ENCODE measurements around the gene ECT2. TPM values are rescaled to one million over a fixed set of nuclear protein-coding genes. Genes with fewer than 3 reads are reported as not detected.
"Not testable (repeated sequence)": the region's sequence is repeated elsewhere in the genome, so short reads cannot be mapped to it uniquely, and the experiment has no call there.

Gene ECT2, protein sequence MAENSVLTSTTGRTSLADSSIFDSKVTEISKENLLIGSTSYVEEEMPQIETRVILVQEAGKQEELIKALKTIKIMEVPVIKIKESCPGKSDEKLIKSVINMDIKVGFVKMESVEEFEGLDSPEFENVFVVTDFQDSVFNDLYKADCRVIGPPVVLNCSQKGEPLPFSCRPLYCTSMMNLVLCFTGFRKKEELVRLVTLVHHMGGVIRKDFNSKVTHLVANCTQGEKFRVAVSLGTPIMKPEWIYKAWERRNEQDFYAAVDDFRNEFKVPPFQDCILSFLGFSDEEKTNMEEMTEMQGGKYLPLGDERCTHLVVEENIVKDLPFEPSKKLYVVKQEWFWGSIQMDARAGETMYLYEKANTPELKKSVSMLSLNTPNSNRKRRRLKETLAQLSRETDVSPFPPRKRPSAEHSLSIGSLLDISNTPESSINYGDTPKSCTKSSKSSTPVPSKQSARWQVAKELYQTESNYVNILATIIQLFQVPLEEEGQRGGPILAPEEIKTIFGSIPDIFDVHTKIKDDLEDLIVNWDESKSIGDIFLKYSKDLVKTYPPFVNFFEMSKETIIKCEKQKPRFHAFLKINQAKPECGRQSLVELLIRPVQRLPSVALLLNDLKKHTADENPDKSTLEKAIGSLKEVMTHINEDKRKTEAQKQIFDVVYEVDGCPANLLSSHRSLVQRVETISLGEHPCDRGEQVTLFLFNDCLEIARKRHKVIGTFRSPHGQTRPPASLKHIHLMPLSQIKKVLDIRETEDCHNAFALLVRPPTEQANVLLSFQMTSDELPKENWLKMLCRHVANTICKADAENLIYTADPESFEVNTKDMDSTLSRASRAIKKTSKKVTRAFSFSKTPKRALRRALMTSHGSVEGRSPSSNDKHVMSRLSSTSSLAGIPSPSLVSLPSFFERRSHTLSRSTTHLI
- 50.9 TPM for polyA plus RNA-seq (ENCODE audit: insufficient read length)
- long read RNA-seq, donor 1 = 0 reads
- long read RNA-seq, donor 2, partial matches to known transcripts = 0 of 1 reads
- long read RNA-seq, donor 2, other reads (novel, unspliced or antisense) = 0 of 1 reads
- long read RNA-seq, donor 3, partial matches to known transcripts = 27 of 27 reads
- long read RNA-seq, donor 3, other reads (novel, unspliced or antisense) = 0 of 27 reads
- long read RNA-seq, donor 4 = 0 reads
- long read RNA-seq, donor 5, partial matches to known transcripts = 20 of 22 reads
- long read RNA-seq, donor 5, other reads (novel, unspliced or antisense) = 0 of 22 reads
- long read RNA-seq, donor 6, full-length matches to known transcripts = 1 of 1 reads
- long read RNA-seq, donor 6, partial matches to known transcripts = 0 of 1 reads
- long read RNA-seq, donor 6, other reads (novel, unspliced or antisense) = 0 of 1 reads
- long read RNA-seq, donor 7, full-length matches to known transcripts = 1 of 1 reads
- long read RNA-seq, donor 7, partial matches to known transcripts = 0 of 1 reads
- long read RNA-seq, donor 7, other reads (novel, unspliced or antisense) = 0 of 1 reads
- long read RNA-seq, donor 8, full-length matches to known transcripts = 2 of 10 reads
- long read RNA-seq, donor 8, partial matches to known transcripts = 8 of 10 reads
- long read RNA-seq, donor 8, other reads (novel, unspliced or antisense) = 0 of 10 reads

DNA sequence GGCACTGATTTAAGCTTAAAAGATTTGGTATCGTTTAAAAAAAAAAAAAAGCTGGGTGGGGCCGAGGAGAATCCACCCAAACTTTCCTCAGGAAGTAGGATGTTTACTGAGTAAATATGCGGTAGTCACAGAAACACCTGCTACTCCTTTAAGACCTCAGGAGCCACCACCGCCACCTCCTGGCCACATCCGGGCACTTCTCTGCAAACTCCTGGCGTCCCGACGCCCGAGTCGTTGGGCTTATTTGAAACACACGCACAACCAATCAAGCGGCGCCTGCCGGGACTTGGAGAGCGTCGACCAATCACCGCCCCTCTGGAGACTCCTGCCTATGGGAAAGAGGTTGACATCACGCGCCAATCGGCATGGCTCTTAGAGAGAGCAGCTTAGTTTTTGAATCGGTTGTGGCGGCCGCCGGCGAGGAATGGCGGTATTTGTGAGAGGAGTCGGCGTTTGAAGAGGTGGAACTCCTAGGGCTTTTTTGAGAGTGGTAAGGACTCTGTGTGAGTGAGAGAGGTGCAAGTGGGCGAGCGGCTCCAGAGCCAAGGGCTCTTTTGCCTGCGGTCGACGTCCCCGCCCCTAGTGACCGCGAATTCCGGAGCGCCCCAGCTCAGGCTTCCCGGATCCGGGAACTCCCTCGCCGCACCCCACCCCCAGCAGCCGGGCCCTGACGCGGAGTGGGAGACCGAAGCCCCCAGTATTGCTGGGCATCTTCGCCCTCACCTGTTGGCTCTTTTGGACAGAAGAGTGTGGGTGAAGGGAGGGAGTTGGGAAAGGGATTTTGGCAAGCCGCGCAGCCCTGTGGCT lies at the start of gene ECT2:
TSS of gene ECT2 (plus strand) at position 359 of the 807 bp plus-strand sequence. CDS start 3,805 bp downstream, outside the sequence.
- DNase-seq = peak; percentile 100

DNA sequence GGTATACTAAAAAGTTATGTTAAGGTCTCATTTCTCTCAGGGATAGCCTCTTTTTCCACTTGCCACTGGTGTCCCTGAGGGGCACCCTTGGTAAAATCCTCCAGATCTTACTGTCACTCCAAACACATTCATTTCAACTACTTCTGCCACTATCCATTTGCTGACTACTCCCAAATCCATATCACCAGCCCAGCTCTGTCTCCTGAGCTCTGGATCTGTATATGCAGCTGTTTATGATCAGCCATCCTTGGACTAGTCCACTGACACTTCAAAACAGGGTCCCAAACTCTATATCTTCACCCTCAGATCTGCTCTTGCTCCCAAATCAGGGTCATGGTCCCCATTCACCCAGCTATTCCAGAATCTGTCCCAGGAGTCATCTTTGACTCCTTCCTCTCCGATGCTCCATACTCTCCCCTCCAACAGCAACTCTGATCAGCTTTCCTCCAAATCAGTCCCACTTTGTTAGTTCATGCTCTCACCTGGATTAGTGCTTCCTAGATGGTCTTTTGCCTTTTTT lies 49.5 kb upstream of the ECT2 start:
- no peak for DNase-seq

DNA sequence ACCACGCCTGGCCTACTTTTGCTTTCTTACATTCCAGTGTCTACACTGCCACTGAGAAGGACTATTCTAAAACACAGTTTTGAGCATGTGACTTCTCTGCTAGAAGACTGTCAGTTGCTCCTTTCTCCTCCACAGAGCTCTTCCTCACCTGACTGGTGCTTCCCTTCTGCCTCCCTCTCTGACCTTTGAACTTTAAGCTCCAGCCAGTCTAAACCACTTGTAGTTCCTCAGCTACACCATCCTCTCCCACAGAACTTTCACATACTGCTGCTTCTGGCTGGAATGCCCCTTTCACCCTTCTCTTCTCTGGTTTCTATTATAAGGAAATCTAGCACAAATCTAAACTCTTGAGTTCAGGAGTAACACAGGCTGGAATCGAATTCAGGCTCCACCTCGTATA lies 48.8 kb upstream of the ECT2 start:
- DNase-seq = no peak

DNA sequence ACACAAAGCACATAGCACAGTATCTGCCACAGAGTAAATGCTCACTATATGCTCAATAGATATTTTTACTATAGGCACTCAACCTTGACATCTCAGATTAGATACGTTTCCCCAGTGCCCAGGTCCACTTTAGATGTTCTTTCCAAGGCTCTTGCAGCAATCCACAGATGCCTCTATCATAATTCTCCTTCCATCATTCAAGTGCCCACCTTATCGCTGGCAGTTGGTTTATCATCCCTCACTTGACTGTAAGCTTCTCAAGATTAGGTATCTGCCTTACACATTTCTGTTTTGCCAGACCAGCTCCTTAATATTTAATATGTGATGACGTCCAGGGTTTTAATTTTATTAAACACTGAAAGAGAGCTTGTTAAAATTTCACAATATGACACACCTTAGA lies 48.3 kb upstream of the ECT2 start:
- no peak for DNase-seq

DNA sequence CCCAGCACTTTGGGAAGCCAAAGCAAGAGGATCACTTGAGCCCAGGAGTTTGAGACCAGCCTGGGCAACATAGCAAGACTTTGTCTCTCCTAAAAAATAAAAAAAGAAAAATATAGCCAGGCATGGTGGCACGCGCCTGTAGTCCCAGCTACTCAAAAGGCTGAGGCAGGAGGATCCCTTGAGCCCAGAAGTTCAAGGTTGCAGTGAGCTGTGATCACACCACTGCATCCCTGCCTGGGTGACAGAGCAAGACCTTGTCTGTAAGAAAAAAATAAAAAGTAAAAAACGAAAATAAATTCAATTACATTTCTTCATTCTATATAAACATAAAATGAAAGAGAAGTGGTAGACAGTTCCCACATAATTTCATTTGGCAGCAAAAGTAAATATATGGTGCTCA lies 47.8 kb upstream of the ECT2 start:
- not testable (repeated sequence) for DNase-seq

DNA sequence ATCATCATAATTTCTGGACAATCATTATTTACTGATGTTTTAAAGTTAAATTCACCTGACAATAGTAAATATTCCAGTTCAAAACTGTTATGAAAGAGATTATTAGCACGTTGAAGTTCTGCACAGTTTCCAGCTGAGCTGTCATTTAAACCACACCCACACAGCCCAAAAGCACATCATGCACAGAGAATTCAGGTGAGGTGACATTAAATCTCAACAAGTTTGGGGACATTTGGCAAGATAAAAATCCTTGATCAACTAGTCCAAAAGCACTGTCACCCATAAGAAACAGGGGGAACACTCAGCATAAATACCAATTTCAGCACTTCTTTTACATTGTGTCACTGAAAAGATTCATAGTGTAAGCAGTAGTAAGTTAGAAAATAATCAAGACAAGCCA lies 46.5 kb upstream of the ECT2 start:
- DNase-seq = no peak

DNA sequence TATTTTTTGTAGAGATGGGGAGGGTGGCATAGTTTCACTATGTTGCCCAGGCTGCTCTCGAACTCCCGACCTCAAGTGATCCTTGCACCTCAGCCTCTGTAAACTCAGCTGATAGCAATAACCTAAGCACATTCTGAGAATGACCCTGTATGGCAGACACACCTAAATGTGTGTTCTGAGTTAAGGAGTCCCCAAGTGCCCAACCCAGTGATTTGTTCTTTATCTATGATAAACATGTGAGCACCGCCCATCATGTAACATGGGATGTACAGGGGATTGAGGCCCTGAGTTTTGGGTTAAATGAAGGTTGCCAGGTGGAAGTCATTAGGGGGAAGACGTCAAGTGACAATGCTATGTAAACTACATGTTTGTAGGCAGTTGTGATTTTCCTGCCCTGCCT lies 45.4 kb upstream of the ECT2 start:
- no peak for DNase-seq

DNA sequence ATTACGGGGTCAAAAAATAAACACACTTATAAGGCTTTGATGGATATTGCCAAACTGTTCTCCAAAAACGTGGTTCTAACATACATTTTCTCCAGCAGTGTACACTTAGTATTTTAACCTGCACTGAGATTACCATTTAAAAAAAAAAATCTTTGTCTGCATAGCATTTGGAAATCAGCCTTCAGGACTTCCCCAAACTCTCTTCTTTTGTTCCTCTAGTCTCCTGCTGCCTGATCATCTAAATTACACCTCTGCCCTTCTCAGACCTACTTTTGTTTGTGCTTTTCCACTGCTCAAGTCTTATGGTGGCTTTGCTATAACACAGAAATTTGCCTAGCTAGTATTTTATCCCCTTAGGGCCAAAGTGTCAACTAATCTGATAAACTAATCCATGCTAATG lies 43.5 kb upstream of the ECT2 start:
- no peak for DNase-seq

DNA sequence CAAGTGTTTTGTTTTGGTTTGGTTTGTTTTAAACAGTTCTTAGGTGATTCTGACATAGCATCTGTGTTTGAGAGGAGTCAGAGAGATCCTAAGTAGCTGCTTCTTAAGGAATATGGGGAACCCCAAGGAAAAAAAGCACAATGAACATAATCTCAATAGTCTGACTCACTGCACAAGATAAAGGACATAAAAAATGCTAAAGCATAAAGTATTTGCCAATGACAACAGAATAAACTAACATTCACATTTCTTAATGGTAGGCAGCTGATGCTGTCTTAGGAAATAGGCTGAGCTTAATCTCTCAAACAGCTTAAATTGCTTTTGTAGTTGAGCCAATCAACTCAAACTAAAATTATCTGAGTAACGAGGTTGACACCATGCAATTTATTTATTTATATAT lies 42.6 kb upstream of the ECT2 start:
- DNase-seq = no peak

DNA sequence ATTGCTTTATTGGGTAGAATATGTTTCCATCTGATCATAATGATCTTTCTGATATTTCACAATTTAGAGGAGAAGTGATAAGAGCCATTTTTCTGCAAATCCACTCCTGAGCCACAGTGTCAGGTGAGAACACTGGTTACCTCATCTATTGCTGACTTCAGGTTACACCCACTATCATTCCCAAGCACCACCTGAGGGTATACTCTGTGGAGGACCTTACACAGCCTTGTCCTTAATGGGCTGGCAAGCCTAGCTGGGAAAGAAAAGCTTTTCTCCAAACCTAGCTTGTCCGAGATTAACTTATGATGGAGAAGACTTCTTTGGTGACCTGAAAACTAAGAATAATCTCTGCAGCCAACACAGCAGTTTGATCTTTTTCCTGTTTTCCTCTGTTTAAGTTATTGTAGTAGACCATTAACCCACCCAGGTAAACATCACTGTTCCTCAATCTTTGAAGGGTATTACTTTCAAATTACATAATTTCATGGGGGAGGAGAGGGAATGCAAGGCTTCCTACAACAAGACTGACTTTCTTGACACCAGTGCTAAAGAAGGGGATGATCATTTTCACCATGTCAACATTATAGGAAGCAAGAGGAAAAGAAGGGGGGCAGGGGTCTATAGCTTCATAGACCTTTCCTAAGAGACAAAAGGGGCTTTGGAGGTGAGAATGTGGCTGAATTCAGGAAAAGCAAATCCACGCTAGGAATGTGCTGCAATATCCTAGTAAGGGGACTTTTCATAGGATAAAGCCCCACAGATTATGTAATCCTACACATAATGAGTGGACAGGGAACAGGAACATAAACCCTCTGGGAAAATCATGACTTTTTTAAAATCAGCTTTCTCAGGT lies 41.4 kb upstream of the ECT2 start:
- DNase-seq = no peak

DNA sequence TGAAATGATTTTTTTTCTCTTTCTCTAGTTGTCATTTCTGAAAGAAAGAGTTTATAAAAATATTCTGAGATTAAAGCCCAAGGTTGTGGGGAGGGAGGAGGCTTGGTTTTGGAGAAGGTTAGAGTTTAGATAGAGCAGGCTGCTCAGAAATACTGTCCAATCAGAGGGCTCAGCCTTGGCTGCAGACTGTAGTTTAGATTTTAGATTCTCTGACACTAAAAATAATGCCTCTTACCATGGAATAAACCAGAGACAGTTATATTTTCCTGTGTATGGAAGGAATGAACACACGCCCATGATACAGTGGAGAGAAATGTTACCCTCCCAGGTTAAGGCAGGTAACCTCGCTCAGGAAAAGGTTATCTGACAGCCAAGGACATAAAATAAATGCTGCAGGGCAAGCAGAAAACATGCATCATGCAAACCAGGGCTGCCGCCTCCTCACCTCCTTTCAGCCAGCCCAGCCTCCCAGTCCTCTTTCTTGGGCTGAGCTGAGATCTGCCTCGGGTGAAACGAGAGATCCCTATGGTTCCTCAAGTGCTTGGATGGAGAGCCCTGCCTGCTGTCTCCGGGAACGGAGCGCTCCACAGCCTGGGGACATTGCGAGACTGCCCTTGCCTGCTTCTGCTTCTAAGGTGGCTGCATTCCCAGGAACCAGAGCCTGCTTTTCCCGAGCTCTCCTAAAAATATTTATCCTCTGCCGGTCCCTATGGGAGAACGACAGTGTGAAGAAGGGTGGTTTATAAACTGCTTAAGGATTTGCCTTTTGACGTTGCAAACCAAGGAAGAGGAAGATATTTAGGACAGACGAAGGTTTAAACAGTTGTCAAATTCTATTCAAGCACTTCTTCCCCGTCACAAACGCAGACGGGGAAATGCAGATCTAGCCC lies 40.5 kb upstream of the ECT2 start:
- peak; percentile 10 for DNase-seq

DNA sequence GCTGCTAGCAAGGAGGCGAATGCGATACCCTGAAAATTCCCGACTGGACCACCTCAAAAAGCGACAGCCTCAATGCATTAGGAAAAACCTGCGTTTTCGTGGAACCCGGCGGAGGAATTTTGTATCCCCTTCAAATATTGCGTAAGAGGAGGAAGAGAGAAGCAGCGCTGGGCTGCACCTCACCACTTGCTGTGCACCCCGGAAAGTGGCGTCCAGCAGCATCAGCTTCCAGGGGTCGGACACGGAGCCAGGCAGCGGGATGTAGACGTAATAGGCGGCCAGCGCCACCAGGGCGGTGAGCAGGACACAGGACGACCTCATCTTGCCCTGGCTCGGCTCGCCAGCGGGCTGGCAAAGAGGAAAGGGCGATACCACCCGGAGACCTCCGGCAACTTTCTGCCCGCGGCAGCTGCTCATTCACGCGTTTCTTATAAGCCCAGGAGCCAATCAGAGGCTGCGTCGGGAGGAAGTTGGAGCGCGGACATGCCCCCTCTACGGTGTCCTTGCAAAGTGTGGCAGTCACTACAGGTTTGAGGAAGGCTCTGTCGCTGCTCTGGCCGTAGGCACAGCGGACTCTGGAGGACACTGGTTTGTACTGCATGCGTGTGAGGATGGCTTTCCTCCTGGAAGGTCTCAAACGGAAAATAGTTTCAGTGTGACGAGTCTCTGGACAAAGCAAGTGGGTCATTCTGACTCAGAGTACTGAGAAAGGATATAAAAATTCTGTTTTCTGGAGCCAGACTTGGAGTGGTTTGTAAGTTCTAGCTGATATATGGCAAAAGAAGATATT lies 39.7 kb upstream of the ECT2 start, which contains the start of gene NCEH1:
TSS of gene NCEH1 (minus strand) at position 404 of the 790 bp plus-strand sequence. CDS start at position 321, 83 bp downstream.
- DNase-seq = peak; percentile 87

DNA sequence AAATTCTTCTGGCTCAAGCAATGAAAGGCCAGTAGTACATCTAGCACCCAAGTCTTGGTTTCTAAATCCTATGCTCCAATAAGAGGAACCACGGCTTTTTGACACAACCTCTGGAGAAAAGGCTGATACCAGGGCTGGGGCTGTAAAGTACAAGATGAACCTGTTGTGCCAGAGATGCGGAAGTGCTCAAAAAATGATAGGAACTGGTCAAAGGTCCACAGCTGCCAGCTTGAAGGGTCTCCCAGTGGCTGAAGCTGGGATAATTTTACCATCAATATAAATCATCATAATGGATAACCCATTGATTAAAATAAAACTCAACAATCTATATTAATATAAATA lies 39.1 kb upstream of the ECT2 start:
- DNase-seq = no peak

DNA sequence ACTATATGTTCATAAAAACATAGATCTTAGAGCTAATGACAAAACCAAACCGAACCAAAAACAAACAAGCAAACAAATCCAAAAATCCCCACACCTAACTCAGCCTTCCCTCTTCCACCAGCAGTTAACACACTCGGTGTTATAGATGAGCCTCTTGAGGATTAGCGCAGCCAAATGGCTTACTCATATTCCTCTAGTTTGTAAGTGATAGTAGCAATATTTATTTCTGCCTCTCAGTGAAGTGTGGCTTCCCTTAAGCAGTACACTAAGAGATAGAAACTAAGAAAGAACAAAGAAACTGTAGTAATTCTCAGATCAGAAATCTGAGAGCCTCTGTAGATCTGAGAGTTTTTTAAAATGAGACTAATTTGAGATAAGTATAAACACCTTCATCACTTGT lies 37.2 kb upstream of the ECT2 start:
- no peak for DNase-seq

DNA sequence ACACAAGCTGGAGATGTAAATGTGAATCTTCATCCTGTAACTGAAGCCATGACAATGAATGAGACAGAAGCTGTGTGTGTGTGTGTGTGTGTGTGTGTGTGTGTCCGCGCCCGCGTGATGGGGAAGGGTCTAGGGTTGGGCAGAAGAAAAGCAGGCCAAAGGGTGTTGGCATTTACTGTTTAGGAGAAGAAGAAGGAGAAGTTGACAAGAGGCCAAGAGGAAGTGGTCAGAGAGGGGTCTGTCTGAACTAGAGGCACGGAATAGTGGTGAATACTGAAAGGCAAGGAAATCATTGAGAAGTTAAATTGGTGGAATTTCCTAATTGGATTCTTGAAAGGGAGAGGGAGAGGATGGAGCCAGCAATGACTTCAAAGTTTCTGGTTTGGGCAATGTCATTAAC lies 34.0 kb upstream of the ECT2 start:
- DNase-seq = no peak

DNA sequence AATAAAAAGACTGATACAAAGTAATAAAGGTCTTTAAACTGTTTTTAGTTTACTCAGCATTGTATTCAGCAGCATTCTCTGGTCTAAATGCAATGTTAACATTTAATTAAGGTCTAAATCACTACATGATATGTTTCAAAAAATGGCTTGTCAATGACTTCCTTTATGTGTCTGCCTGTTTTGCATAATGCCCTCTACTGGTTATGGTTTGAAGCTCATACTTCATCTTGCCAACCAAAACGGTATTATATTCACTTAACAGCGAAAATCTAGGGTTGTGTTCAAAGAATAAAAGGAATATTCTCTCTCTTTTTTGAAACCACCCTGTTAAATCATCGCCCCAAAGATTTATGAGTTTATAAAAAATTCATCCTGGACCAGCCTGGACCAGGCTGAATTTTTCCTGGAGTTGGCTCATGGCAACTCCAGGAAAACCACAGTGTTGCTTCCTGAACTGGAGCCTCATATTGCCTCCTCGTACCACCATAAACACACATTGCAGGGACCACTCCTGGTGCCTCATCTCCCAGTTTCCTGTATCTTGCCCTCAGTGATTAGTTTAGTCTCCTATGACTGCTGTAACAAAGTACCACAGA lies 32.9 kb upstream of the ECT2 start:
- DNase-seq = no peak

DNA sequence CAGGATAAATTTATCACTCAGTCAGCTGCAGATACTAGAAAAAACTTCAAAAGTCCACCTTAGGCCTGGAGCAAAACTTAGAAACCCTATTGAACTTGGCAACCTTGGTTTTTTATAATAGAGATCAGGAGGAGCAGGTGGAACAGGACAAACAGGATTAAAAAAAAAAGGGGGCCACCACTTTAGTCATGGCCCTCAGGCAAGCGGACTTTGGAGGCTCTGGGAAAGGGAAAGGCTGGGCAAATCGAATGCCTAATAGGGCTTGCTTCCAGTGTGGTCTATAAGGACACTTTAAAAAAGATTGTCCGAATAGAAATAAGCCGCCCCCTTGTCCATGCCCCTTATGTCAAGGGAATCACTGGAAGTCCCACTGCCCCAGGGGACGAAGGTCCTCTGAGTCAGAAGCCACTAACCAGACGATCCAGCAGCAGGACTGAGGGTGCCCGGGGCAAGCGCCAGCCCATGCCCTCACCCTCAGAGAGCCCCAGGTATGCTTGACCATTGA lies 27.9 kb upstream of the ECT2 start:
- DNase-seq = not testable (repeated sequence)
